T-helper 1 cell treated with Interleukin-12 subunit alpha and Interleukin-12 subunit beta and Interleukin-4 antibody, amounts not matched to agents 30 μg/mL and 1 μg/mL, for 36 hours (primary cell): Measurements from ENCODE around the gene ADGRL3.
"Not testable (repeated sequence)": the region's sequence is repeated elsewhere in the genome, so short reads cannot be mapped to it uniquely, and the experiment has no call there.

Source experiments
- H3K27ac Mint-ChIP-seq: one replicate; pipeline ENCODE4 v1.8.0; 2021; ENCODE audit warnings: mild to moderate bottlenecking, mixed read lengths
- H3K27me3 Mint-ChIP-seq: one replicate; pipeline ENCODE4 v1.8.0; 2021; ENCODE audit warnings: low read depth, mixed read lengths
- H3K36me3 Mint-ChIP-seq: one replicate; pipeline ENCODE4 v1.8.0; 2021; ENCODE audit warnings: low read depth, mixed read lengths
- H3K4me1 Mint-ChIP-seq: one replicate; pipeline ENCODE4 v1.8.0; 2021; ENCODE audit warnings: low read depth, mixed read lengths
- H3K4me3 Mint-ChIP-seq: one replicate; pipeline ENCODE4 v1.8.0; 2021; ENCODE audit warnings: mild to moderate bottlenecking, moderate library complexity, mixed read lengths
- H3K9me3 Mint-ChIP-seq: one replicate; pipeline ENCODE4 v1.8.0; 2021; ENCODE audit warnings: mixed read lengths

Gene ADGRL3

GRCh38 chr4:61320631-61321030 lies 120.5 kb downstream of the ADGRL3 start:
- H3K9me3 Mint-ChIP-seq: peaks cover 7% of the 10 kb centered on the region
- H3K27me3 Mint-ChIP-seq: no peaks in the 10 kb centered on the region
- no peak overlapping the region for H3K4me3 Mint-ChIP-seq
- H3K4me1 Mint-ChIP-seq: no peaks in the 10 kb centered on the region
- H3K27ac Mint-ChIP-seq: no peak overlapping the region
- no peaks in the 10 kb centered on the region for H3K36me3 Mint-ChIP-seq

DNA sequence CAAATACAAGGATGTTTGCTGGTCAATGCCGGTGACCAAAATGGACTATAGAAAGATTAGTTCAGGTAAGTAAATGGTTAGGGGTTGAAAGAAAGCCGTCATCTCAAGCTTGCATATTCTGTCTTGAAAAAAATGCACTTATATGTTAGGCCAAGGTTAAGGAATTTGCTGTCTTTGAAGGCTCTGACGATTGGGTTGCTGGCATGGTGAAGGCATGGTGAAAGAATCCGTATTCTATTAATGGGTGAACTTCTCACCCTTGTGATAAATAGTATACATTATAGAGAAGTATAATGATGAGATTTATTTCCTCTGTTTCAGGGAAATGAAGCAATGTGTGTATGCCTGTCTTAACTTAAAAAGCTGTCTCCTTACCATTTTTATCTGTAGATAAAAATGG lies 132.6 kb downstream of the ADGRL3 start:
- Mint-ChIP-seq H3K4me3 (no peak overlapping the region), H3K9me3 (no peaks in the 10 kb centered on the region), H3K4me1 (no peaks in the 10 kb centered on the region), H3K27ac (no peak overlapping the region), H3K36me3 (no peaks in the 10 kb centered on the region), H3K27me3 (no peaks in the 10 kb centered on the region)

DNA sequence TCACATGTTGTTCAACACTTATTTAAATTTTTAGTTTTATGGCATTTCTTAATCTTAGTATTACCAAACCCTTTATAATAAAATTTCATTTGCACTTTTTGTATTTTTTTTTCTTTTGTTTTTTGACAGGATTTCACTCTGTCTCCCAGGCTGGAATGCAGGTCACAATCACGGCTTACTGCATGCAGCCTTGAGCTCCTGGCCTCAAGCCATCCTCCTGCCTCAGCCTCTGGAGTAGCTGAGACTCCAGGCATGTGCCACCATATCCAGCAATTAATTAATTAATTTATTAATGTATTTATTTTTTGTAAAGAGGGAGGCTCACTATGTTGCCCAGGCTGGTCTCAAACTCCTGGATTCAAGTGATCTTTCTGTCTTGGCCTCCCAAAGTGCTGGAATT lies 133.4 kb downstream of the ADGRL3 start:
- H3K27ac Mint-ChIP-seq: no peak overlapping the region
- no peaks in the 10 kb centered on the region for H3K4me1 Mint-ChIP-seq
- H3K4me3 Mint-ChIP-seq: no peak overlapping the region
- H3K27me3 Mint-ChIP-seq: no peaks in the 10 kb centered on the region
- H3K9me3 Mint-ChIP-seq: no peaks in the 10 kb centered on the region
- no peaks in the 10 kb centered on the region for H3K36me3 Mint-ChIP-seq

DNA sequence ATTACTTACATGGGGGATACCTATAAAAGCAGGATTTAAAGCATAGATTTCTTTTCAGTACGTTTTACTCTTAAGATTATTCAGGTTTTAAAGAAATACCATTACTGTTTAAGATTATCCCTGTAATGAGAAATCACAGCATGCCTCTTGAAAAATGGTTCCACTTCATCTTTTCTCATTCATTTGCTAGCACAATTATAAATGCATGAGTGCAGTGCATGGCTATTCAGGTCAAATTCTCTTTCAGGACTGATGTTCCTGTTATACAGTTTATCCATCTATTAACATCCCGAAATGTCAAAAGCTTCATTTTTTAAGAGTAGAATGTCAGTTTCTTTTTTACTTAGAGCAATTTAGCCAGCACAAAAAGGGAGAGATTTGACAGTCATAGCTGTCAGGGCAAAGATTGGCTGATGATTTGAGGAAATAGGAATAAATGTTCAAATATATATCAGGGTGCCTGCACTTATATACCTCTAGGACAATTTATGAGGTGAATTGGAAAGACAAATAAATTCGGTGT lies 135.2 kb downstream of the ADGRL3 start:
- Mint-ChIP-seq H3K4me1 (no peaks in the 10 kb centered on the region), H3K27me3 (no peaks in the 10 kb centered on the region), H3K4me3 (no peak overlapping the region), H3K27ac (no peak overlapping the region), H3K9me3 (no peaks in the 10 kb centered on the region), H3K36me3 (no peaks in the 10 kb centered on the region)

DNA sequence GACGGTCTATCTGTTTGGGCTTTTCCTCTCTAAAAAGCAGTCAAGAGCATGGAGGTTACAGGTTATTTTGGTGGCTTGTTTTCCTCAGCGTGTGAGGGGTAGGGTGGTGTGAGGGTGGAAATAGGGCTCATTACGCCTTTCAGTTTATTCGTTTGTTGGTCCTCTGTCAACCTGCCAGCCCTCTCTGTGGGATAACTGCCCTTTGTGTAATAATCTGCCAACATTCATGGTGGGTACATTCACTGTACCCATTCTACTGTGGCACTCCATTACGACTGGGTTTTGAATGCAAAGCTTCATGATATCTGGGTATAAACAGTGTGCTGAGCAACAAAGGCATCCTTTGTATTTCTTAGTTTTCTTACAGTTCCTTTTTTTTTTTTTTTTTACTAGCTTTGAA lies 136.4 kb downstream of the ADGRL3 start:
- Mint-ChIP-seq H3K4me3 (no peak overlapping the region), H3K36me3 (no peaks in the 10 kb centered on the region), H3K9me3 (no peaks in the 10 kb centered on the region), H3K27me3 (no peaks in the 10 kb centered on the region), H3K27ac (no peak overlapping the region), H3K4me1 (no peaks in the 10 kb centered on the region)

DNA sequence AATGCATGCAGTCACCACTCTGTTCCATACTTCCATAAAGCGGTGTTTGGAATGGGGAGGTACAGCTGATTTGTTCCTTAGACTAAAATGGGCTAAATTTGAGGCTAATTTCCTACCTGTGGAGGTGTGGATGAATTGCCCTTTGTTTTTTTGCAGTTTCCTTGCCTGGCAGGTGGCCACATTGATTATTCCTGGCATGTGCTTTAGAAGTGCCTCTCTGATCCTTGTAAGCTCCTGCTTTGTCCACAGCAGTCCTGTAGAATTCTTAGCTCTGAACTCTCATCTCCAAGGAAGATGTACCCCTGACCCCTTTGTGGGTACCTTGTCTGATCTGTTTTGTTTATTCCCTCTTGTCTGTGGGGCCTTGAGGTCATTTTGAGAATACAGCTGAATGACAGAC lies 136.8 kb downstream of the ADGRL3 start:
- H3K4me3 Mint-ChIP-seq: no peak overlapping the region

GRCh38 chr4:61342061-61342460 lies 141.9 kb downstream of the ADGRL3 start:
- Mint-ChIP-seq H3K4me3 (no peak overlapping the region), H3K27ac (no peak overlapping the region), H3K27me3 (no peaks in the 10 kb centered on the region), H3K4me1 (no peaks in the 10 kb centered on the region), H3K9me3 (no peaks in the 10 kb centered on the region), H3K36me3 (no peaks in the 10 kb centered on the region)

More for the DNA sequence above, 136.8 kb downstream of the ADGRL3 start:
- Mint-ChIP-seq H3K27me3 (no peaks in the 10 kb centered on the region), H3K9me3 (no peaks in the 10 kb centered on the region), H3K36me3 (no peaks in the 10 kb centered on the region), H3K4me1 (no peaks in the 10 kb centered on the region), H3K27ac (no peak overlapping the region)

DNA sequence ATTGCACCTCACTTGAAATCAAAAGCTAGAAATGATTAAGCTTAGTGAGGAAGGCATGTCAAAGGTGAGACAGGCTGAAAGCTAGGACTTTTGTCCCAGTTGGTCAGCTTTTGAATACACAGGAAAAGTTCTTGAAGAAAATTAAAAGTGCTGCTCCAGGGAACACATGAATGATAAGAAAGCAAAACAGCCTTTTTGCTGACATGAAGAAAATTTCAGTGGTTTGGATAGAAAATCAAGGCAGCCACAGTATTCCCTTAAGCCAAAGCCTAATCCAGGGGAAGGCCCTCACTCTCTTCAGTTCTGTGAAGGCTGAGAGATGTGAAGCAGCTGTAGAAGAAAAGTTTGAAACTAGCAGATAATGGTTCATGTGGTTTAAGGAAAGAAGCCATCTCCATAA lies 150.8 kb downstream of the ADGRL3 start:
- H3K27ac Mint-ChIP-seq: no peak overlapping the region
- H3K27me3 Mint-ChIP-seq: no peaks in the 10 kb centered on the region

DNA sequence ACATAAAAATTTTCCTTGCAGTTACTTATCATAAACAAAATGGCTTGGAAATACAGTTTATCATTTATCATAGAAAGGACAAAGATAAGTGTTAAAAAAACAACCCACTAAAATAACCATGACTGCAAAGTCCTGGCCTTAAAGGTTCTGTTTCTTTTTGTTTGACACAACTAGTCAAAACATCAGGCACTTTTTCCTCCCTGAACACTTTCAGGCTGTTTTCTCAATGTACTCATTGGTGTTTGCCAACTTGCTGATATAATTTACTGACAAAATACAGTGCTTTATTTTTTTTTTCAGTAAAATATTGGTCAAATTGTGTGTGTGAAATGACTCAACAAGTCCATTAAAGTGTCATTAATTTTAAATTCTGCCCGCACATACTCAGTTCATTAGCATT lies 156.6 kb downstream of the ADGRL3 start:
- Mint-ChIP-seq H3K9me3 (peaks cover 5% of the 10 kb centered on the region), H3K27me3 (no peaks in the 10 kb centered on the region), H3K27ac (no peak overlapping the region), H3K4me1 (no peaks in the 10 kb centered on the region), H3K36me3 (no peaks in the 10 kb centered on the region), H3K4me3 (no peak overlapping the region)

More for the DNA sequence above, 150.8 kb downstream of the ADGRL3 start:
- no peak overlapping the region for H3K4me3 Mint-ChIP-seq
- H3K36me3 Mint-ChIP-seq: no peaks in the 10 kb centered on the region
- H3K4me1 Mint-ChIP-seq: no peaks in the 10 kb centered on the region
- peaks cover 2% of the 10 kb centered on the region for H3K9me3 Mint-ChIP-seq

GRCh38 chr4:61359301-61359700 lies 159.2 kb downstream of the ADGRL3 start:
- Mint-ChIP-seq H3K27ac (no peak overlapping the region), H3K36me3 (no peaks in the 10 kb centered on the region), H3K9me3 (peaks cover 3% of the 10 kb centered on the region), H3K4me3 (no peak overlapping the region), H3K4me1 (no peaks in the 10 kb centered on the region), H3K27me3 (no peaks in the 10 kb centered on the region)

DNA sequence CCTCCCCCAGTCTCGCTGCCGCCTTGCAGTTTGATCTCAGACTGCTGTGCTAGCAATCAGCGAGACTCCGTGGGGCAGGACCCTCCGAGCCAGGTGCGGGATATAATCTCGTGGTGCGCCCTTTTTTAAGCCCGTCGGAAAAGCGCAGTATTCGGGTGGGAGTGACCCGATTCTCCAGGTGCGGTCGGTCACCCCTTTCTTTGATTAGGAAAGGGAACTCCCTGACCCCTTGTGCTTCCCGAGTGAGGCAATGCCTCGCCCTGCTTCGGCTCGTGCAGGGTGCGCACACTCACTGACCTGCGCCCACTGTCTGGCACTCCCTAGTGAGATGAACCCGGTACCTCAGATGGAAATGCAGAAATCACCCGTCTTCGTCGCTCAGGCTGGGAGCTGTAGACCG lies 172.7 kb downstream of the ADGRL3 start:
- H3K4me3 Mint-ChIP-seq, H3K36me3 Mint-ChIP-seq, H3K27me3 Mint-ChIP-seq, H3K9me3 Mint-ChIP-seq, H3K27ac Mint-ChIP-seq, H3K4me1 Mint-ChIP-seq: not testable (repeated sequence)

GRCh38 chr4:61373901-61374440 lies 173.8 kb downstream of the ADGRL3 start:
- Mint-ChIP-seq H3K36me3 (no peaks in the 10 kb centered on the region), H3K9me3 (peaks cover 8% of the 10 kb centered on the region), H3K27me3 (no peaks in the 10 kb centered on the region), H3K4me1 (no peaks in the 10 kb centered on the region), H3K4me3 (no peak overlapping the region), H3K27ac (no peak overlapping the region)

DNA sequence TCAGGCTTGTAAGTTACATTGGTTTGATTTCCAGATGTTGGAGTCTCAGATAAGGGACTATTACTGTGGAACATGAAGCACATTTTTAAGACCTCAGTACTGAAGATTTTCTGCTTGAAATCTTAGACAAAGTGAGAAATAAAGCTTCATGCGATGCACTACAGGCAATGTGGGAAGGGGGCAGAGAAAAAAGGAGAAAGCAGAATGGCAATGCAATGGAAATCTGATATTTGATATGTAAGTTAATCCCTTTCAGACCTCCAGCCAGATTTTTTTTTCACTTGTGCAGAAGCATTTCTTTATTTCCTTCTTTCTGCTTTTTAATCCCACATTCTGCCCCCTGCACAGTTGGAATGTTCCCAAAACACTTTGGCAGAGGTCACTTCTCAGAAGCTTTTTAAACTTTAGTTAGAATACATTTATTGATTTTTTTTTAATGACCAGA lies 174.3 kb downstream of the ADGRL3 start:
- no peaks in the 10 kb centered on the region for H3K36me3 Mint-ChIP-seq
- H3K27me3 Mint-ChIP-seq: no peaks in the 10 kb centered on the region
- no peak overlapping the region for H3K27ac Mint-ChIP-seq
- H3K4me3 Mint-ChIP-seq: no peak overlapping the region
- H3K4me1 Mint-ChIP-seq: no peaks in the 10 kb centered on the region
- H3K9me3 Mint-ChIP-seq: peaks cover 8% of the 10 kb centered on the region

DNA sequence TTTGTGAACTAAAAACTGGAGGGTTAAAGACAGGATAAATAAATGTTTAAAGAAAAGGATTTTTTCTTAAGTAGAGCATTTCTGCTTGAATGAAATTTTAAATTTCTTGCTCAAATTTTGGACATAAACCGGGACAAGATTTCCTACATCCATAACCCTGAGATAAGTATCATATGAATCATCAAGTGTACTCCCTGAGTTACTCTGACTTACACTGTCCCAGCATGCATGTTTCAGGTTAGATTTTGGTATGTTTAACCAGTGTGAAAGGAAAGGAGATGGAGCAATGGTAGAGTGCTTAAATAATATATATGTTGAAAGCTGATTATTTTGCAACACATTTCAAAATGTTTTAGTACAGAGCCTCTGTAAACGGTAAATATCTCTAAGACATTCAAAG lies 175.2 kb downstream of the ADGRL3 start:
- Mint-ChIP-seq H3K4me3 (no peak overlapping the region), H3K36me3 (no peaks in the 10 kb centered on the region), H3K27ac (no peak overlapping the region), H3K27me3 (no peaks in the 10 kb centered on the region), H3K4me1 (no peaks in the 10 kb centered on the region), H3K9me3 (peaks cover 8% of the 10 kb centered on the region)

GRCh38 chr4:61376301-61376700 lies 176.2 kb downstream of the ADGRL3 start:
- H3K4me1 Mint-ChIP-seq: no peaks in the 10 kb centered on the region
- no peaks in the 10 kb centered on the region for H3K36me3 Mint-ChIP-seq
- peaks cover 8% of the 10 kb centered on the region for H3K9me3 Mint-ChIP-seq
- H3K27me3 Mint-ChIP-seq: no peaks in the 10 kb centered on the region
- no peak overlapping the region for H3K27ac Mint-ChIP-seq
- H3K4me3 Mint-ChIP-seq: no peak overlapping the region

GRCh38 chr4:61379406-61379805 lies 179.3 kb downstream of the ADGRL3 start:
- Mint-ChIP-seq H3K4me3 (no peak overlapping the region), H3K9me3 (peaks cover 11% of the 10 kb centered on the region), H3K27me3 (no peaks in the 10 kb centered on the region), H3K36me3 (no peaks in the 10 kb centered on the region), H3K4me1 (no peaks in the 10 kb centered on the region), H3K27ac (no peak overlapping the region)
